GM19468 (cell line): ENCODE data around the gene LTB.
"Not testable (repeated sequence)": the region's sequence is repeated elsewhere in the genome, so short reads cannot be mapped to it uniquely, and the experiment has no call there.

Experiments used
- ATAC-seq: cut with Tn5 transposase; IDR thresholded peaks from one replicate; pipeline ENCODE4 v1.9.1; 2021; ENCODE audit warnings: mild to moderate bottlenecking, moderate library complexity, moderate number of reproducible peaks; ENCODE audit not compliant: unreplicated experiment; ENCODE audit errors: extremely low read depth

The LTB gene

DNA sequence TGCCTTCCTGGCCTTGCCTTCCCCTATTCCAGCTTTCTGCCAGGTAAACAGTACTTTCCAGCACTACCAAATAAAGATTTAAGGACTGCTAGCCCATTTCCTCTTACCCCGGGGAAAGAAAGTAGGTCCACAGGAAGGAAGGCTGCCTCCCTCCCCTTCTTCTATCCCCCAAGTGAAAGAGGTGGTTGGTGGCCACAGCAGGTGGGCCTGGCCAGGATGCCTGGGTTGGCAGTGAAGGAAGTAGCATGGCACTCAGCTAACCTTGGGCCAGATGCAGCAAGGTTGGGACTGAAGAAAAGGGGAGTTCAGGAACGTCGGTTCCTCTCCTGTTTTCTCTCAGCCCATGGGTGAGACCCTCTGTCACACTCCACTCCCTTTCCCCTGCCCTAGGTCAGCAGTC lies 25.9 kb downstream of the LTB start:
- ATAC-seq: no peak

DNA sequence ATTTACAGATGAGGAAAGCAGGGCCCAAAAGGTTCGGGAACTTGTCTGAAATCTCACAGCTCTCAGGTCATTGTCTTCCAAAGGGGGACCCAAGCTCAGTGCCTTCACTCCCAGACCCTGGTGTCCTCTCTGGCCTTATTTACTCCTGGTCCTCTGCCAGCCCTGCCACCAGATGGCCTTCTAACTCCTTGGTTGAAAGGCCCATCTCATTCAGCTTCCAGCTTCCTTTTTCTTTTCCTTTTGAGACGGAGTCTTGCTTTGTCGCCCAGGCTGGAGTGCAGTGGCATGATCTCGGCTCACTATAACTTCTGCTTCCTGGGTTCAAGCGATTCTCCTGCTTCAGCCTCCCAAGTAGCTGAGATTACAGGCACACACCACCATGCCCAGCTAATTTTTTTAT lies 30.9 kb downstream of the LTB start:
- ATAC-seq: not testable (repeated sequence)

DNA sequence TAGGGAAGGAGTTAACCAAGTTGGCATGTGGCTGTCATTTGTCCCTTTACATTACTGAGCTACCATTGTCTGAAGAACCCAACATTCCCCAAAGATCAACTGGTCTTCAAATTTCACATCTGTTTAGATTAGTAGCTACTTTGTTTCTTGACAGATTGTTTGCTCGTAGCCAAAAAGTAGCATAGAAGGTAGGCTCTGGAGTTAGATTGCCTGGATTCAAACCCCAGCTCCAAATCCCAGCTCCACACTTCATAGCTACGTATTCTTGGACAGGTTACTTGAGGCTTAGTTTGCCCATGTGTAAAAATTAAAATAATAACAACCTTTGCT lies 33.7 kb downstream of the LTB start:
- ATAC-seq: no peak

DNA sequence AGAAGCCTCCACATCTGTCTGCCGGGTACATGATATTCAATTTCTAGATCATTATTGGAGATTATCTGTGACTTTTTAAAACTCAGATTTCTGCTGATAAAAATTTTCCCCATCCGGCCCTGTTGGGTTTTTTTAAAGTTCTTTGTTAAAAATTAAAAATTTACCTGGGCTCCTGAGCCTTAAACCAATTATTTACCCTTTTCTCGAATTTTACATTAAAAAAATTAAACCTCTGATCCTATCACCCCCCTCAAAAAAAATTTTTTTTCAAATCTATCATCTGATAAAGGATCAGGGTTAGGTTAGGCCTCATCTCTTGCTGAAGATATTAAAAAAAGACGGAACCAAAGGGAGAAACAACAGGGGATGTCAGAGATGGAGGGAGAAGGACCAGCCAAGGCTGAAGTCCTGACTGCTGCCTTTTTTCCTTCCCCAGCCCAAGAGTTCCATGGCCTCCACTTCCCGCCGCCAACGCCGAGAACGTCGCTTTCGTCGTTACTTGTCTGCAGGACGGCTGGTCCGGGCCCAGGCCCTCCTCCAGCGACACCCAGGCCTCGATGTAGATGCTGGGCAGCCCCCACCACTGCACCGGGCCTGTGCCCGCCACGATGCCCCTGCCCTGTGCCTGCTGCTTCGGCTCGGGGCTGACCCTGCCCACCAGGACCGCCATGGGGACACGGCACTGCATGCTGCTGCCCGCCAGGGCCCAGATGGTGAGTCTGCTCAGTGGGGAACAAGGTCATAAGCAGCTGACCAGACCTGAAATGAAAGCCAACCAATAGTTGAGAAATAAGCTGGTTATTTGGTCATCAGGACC lies 34.3 kb downstream of the LTB start:
- no peak for ATAC-seq

DNA sequence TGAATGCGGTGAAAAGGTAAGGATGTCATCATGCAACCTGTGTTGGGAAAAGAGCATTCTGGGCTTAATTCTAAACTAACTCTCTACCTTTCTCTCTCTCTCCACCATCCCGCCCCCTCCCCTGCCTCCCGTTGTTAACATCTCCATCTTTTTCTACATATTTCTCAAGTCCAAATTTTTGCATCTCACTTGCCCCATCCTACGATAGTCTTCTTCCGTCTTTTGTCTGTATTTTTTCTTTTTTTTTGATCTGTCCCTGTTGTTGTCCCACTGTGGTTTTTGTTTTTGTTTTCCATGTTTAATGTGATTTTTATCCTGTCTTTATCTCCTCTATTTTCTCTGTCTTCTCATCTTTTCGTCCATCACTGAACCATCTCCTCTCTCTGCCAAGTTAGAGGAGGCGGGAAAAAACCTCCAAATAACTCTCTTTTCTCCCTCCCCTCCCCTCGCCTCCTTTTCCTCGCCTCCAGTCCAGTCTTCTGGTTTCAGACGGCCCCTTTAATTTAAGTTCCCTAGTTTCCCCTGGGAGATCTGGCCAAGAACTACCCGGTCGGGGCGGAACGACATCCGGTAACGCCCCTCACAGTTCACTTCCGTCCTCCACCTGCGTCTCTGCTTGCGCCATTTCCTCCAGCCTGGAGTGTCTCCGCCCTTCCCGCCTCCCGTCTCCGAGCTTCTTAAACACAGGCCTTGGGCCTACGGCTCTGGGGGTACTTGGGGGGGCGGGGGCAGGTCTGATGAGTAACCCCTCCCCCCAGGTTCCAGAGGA lies 35.1 kb downstream of the LTB start, which contains the start of gene NFKBIL1:
Gene NFKBIL1, plus strand, starts transcription at position 651 of the 769 bp plus-strand sequence. Its CDS starts 87 bp downstream, at position 738.
- ATAC-seq: no peak

DNA sequence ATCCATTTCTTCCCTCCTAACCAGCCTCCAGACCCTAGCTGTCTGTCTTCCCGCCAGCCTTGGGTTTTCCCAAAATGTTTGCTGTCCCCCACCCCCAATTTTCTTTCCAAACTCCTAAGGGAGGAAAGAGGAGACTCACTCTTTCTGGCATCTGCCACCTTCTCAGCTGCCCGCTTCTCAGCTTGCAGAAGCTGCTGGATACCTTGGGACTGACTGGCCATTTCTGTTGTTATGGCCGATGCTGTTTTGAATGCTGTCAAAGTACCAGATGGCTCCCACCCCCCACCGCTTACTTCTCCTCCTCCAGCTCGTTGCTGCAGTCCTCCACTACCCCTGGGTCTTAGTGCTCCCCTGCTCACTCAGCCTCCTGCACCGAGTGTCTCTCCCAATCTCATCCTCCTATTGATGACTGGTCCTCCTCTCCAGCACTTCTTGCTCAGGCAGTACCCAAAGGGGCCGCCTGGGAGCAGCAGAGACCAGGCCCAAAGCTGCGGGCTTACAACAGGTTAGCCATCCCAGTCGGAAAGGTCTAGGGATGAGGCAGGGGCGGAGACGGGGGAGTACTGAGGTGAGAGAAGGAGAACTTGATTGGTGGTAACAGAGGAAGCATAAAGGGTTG lies 35.8 kb downstream of the LTB start, which contains the start of gene ATP6V1G2:
Gene ATP6V1G2, minus strand, starts transcription at position 270 of the 619 bp plus-strand sequence. Its CDS starts 49 bp downstream, at position 221.
- no peak for ATAC-seq

DNA sequence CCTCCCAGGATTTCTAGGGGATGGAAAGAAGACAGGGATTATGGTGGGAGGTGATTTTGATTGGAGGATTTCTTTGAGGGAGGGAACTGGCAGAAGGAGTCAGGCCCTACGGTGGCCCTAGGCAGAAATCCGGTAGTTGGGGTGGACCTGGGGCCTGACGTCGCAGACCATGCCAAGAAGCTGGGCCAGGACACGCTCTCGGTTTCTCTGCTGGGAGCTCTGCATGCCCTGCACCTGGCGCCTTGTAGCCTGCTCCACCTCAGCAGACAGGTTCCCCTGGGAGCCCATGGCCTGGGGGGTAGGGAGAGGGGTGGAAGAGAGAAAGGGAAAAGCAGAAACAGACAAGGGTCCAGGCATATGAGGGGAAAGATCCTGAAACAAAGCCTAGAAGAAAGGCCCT lies 36.9 kb downstream of the LTB start:
- no peak for ATAC-seq

DNA sequence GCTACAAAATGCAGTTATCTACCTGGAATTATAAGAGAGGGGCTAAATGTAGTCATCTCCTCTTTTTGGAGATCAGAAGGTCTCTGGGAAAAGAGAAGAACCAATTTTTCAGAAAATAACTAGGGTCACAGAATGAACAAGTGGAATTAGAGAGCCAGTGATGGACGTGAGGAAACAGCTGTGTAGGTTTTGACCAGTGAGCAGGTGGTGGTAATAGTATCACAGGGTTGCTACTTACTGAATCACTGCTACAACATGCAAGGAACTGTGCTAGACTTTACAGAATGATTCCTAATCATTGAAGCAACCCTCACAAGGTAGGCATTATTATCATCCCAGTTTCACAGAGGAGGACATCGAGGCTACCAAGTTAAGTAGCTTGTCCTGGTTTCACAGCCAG lies 37.5 kb downstream of the LTB start:
- ATAC-seq: no peak

DNA sequence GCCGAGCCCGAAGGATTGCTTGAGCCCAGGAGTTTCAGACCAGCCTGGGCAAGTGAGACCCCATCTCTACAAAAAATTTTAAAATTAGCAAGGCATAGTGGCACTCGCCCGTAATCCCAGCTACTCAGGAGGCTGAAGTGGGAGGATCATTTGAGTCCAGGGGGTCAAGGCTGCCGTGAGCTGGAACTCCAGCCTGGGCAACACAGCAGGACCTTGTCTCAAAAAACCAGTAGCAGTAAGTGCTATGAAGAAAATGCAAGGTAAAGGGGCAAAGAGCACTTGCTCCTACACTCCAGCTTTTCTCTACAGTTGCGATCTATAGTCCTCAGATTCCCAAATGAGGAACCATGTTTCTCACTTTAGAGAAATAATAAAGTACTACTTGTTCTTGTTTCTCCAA lies 38.6 kb downstream of the LTB start:
- no peak for ATAC-seq

DNA sequence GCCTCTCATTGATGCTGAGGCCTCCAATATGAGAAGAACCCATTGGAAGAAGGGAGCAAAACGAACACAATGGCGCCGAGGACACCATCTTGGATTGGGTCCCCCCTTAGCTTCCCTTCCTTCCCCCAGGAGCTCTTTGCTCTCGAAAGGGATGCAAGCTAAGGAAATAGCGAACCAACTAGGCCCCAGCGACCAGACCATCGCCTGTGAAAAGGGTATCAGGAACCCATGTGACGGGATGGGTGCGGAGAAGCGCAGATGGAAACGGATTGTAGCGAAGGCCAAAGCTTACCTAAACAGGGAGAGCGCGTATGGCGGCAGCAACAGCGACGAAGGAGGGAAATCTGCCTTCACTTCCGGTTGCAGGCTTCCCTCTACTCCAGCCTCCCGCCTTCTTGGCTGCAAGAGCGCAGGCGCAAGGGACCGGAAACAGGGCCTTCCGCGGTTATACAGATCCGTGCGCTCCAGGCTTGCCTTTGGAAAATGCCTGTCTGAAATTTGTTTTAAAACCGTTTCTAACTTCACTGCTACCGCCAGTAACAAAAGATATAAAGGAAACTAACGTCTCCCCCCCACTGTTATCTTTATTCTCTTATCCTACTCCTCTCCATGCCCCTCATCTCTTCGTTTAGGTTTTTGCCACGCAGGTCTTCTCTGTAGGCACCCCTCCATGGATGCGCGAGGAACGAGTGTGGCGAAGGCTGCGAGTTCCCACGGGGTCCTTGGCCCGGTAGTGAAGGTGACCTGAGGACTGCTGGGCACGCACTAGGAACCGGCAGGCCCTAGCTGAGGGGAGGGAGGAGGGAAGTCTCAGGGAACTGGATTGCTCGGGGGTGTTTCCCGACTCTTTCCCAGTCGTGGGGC lies 40.3 kb downstream of the LTB start, which contains the start of gene DDX39B:
Gene DDX39B, minus strand, starts transcription at position 346 of the 864 bp plus-strand sequence. CDS start 1,471 bp downstream, outside the sequence.
- peak; percentile 41 for ATAC-seq

DNA sequence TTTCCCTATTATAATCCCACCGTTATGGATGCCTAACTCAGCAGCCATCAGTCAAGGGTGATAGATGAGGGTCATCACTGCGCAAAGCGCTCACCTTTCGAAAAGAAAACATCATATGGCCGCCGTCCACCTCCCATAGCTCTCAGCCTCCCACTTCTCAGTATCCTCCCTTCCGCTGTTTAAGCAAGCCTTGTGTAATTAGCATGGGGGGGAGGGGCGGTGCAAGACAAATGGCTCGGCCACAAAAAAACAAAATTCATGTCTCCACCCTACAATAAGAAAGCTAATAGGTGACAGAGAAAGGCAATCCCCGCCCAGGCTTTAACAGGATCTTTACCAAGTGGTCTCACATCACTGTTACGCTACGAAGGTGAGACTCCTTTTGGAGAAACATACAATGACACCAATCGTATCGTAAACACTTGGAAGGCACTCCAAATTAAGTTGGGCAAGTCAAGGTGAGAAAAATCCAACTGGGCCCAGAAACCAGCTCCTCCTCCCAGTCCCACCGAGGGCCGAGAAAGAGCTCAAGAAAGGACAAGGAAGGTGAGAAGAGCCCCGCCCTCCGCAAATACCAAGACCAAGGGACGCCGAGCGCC lies 41.1 kb downstream of the LTB start:
- no peak for ATAC-seq

DNA sequence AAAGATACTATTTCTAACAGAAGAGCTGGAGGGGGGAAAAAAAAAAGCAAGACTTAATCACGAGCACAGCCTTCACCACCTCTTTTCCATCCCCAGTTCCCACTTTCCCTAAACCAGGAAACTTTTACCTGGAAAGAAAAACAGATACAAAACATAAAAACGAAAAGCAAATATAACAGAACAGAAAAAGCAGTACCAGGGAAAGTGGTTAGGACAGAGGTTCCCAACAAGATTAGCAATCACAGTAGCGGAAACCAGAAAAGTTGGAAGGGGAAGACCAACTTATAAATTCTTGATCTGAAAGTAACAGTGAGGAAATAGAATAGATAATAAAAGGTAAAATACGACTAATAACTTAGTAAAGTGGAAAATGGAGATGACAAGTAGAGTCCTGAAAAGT lies 41.6 kb downstream of the LTB start:
- ATAC-seq: no peak

DNA sequence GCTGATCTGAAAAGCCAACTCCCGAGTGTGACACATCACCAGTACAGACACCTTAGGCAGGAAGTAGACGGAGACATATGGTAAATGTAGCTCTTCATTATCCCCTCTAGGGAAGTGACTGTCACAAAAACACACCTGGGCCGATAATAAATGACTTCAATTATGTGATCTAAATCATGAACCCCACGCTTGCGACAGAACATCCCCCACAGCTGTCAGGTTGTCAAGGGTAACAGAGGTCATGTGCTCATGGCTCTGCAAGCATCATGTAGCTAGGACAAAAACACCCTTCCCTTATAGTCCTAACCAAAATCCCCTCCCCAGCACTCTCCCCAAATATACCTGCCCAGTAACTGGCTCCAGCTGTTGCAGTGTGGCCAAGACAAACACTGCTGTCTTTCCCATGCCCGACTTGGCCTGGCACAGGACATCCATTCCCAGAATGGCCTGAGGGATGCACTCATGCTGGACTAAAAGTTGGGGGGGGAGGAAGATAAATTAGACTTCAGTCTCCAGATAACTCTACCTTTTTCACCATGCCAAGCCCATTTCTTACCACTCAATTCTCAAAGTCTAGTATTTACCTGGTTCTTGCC lies 43.3 kb downstream of the LTB start:
- no peak for ATAC-seq

DNA sequence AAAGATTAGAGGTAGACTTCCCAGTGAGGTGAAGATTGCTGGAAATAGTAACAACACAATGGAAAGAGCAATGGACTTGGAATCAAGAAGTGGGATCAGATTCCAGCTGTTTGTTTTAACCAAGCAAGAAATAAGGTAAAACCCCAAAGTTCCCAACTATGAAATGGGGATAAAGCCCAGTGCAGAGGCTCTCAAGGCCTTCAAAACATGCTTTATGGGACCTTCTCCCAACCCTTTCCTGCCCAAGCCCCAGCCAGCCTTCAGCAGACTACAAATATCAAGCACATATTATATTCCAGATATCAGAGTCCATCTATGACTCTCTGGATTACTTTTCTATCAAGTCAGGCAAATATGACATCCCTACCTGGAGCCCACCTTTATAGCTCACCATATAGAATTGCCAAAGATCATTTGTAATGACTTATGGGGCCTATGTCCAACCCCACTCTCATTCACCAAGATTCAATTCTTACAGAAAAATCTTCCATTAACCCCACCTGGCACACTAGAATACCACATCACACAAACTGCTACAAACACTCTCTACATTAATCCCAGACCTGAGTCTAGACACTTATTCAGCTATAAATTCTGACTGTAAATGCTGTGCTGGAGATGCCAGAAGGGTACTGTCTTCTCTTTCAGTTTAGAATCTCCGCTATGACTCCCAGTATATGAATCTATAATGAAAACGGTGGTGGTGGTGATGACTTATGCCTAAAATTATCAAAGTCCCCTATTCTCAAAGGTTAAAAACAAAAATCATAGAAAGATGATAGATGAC lies 46.5 kb downstream of the LTB start:
- ATAC-seq: no peak

DNA sequence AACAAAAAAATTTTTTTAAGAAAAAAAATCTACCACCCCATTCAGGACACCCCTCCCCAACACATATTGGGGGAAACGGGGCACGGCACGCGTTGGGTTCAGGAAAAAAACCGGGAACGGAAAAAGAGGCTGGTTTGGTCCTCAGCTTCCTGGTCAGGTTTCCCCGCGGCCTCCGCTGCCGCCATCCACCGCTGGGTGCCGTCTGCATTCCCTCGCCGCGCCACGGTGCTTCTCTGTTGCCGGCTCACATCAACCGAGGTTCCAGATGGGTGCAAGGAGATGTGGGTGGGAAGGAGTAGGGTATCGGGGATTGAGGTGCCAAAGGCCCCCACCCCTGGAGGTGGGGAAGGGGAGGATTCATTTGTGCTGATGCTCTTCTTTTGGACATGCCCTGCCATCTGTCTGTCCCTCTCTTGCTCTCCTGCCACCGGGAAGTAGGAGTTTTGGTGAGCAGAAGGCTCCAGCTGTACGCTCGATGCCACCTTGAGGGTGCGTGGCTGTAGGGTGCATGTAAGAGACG lies 47.6 kb downstream of the LTB start:
- no peak for ATAC-seq

DNA sequence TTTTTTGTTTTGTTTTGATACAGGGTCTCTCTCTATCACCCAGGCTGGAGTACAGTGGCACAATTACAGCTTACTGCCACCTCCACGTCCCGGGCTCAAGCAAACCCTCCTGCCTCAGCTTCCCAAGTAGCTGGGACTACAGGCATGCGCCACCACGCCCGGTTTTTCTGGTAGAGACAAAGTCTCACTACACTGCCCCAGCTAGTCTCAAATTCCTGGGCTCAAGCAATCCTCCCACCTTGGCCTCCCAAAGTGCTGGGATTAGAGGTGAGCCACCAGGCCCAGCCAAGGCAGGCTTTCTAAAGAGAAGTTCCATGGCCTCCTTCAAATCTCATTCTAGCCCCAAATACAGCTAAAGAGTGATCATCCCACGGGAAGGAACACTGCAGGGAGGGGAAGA lies 48.2 kb downstream of the LTB start:
- no peak for ATAC-seq

DNA sequence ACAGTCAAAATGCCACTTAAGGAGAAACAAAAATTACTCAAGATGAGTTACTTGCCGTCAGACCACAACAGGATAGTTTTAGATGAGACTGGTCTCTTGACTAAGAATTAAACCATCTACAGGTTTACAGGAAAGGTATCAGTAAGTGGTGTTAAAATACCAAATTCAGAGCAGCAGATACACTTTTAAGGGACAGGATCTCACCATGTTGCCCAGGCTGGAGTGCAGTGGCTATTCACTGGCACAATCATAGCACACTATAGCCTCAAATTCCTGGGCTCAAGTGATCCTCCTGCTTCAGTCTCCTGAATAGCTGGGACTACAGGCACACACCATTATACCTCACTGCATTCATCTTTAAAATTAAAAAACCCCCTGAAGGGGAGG lies 48.8 kb downstream of the LTB start:
- ATAC-seq: no peak
